H1 (cell line): ENCODE data around the gene FGF13.

Source experiments
- CBX5 ChIP-seq: fragments of 300-800, 300-1000 bp; sonication (generic); IDR thresholded peaks from 2 replicates; pipeline ENCODE4 v1.7.1; 2016; ENCODE audit warnings: antibody characterized with exemption, low read length, low read depth
- CHD1 ChIP-seq: IDR thresholded peaks from 2 replicates; pipeline ENCODE4 v1.6.1; 2012; ENCODE audit warnings: low read depth, low read length, improper control_type of control experiment
- EP300 ChIP-seq, 2 experiments: IDR thresholded peaks; 1 replicate in 1 of 2; 2 replicates in 1 of 2; pipeline ENCODE4 v1.6.1; 2011 to 2012; ENCODE audit warnings: low read depth in 2 of 2, low read length in 2 of 2, mild to moderate bottlenecking in 2 of 2, borderline replicate concordance in 1 of 2, inconsistent platforms in 1 of 2, moderate library complexity in 1 of 2
- EZH2 ChIP-seq: fragments of 200-600 bp; sonication (generic); IDR thresholded peaks from 2 replicates; pipeline ENCODE4 v1.7.1; 2012; ENCODE audit warnings: low read depth, mild to moderate bottlenecking, moderate library complexity, low read length, inconsistent platforms; ENCODE audit not compliant: severe bottlenecking
- MAFK ChIP-seq: IDR thresholded peaks from 2 replicates; pipeline ENCODE4 v1.6.1; 2012; ENCODE audit warnings: low read depth, mild to moderate bottlenecking, improper control_type of control experiment, low read length
- PHF8 ChIP-seq: fragments of 200-600 bp; sonication (generic); conservative IDR thresholded peaks from 2 replicates; pipeline ENCODE4 v1.7.1; 2012; ENCODE audit warnings: low read depth, mild to moderate bottlenecking, inconsistent platforms, low read length, moderate library complexity
- RXRA ChIP-seq: IDR thresholded peaks from 2 replicates; pipeline ENCODE4 v1.6.1; 2011; ENCODE audit warnings: low read depth, mild to moderate bottlenecking, low read length, moderate library complexity; ENCODE audit not compliant: insufficient read depth
- YY1 ChIP-seq: IDR thresholded peaks from 2 replicates; pipeline ENCODE4 v1.6.1; 2011; ENCODE audit warnings: low read depth, mild to moderate bottlenecking, low read length
- ZNF274 ChIP-seq: IDR thresholded peaks from 2 replicates; pipeline ENCODE4 v1.7.0; 2012; ENCODE audit warnings: low read length, borderline replicate concordance; ENCODE audit errors: extremely low read depth
- TF ChIP-seq, protein P1 (sequence below), 3 experiments: IDR thresholded peaks; 1 replicate in 2 of 3; 2 replicates in 1 of 3; pipeline versions ENCODE4 v1.5.1 to v1.6.1; 2011; ENCODE audit warnings: low read length in 3 of 3, mild to moderate bottlenecking in 3 of 3, inconsistent platforms in 2 of 3, low read depth in 1 of 3, moderate library complexity in 1 of 3; ENCODE audit not compliant: insufficient read depth in 1 of 3; ENCODE audit errors: control extremely low read depth in 1 of 3
- TF ChIP-seq, protein P2 (sequence below): IDR thresholded peaks from 2 replicates; pipeline ENCODE4 v1.6.1; 2012; ENCODE audit warnings: low read length, inconsistent platforms
- TF ChIP-seq, protein P3 (sequence below): IDR thresholded peaks from 2 replicates; pipeline ENCODE4 v1.6.1; 2012; ENCODE audit warnings: inconsistent platforms

DNA sequence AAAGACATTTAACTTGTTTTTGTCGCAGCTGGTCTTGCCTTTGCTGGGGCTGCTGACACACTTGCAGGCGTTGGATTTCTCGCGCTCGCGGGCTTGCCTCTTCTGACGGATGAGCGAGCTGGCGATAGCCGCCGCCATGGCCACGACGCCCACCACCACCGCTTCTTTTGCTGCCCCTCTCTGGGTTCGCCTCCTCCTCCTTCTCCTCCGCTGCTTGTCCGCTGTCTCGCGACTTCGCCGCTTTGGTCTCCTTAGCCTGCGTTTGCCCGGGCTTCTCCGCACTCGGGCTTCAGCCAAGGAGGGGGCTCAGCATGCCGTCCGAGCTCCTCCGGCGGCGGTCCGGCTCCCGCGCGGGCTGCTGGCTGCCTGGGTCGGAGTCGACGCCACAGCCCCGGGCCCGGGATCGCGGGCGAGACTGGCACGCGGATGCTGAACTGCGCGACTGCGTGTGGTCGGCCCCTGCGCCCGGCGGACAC is 613 bp downstream of the FGF13 start:
- TF ChIP-seq, protein P1, sequence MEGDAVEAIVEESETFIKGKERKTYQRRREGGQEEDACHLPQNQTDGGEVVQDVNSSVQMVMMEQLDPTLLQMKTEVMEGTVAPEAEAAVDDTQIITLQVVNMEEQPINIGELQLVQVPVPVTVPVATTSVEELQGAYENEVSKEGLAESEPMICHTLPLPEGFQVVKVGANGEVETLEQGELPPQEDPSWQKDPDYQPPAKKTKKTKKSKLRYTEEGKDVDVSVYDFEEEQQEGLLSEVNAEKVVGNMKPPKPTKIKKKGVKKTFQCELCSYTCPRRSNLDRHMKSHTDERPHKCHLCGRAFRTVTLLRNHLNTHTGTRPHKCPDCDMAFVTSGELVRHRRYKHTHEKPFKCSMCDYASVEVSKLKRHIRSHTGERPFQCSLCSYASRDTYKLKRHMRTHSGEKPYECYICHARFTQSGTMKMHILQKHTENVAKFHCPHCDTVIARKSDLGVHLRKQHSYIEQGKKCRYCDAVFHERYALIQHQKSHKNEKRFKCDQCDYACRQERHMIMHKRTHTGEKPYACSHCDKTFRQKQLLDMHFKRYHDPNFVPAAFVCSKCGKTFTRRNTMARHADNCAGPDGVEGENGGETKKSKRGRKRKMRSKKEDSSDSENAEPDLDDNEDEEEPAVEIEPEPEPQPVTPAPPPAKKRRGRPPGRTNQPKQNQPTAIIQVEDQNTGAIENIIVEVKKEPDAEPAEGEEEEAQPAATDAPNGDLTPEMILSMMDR (IDR thresholded peaks at IDR 0.05; ENCODE audit: control extremely low read depth in 1 of 3, insufficient read depth in 1 of 3, low read depth in 1 of 3, low read length in 3 of 3): no peak
- TF ChIP-seq RXRA: no peak
- TF ChIP-seq MAFK: no peak
- no peak for TF ChIP-seq EP300 (IDR thresholded peaks at IDR 0.05; ENCODE audit: borderline replicate concordance in 1 of 2, low read depth in 2 of 2, low read length in 2 of 2)
- TF ChIP-seq EZH2: no peak
- TF ChIP-seq, protein P2, sequence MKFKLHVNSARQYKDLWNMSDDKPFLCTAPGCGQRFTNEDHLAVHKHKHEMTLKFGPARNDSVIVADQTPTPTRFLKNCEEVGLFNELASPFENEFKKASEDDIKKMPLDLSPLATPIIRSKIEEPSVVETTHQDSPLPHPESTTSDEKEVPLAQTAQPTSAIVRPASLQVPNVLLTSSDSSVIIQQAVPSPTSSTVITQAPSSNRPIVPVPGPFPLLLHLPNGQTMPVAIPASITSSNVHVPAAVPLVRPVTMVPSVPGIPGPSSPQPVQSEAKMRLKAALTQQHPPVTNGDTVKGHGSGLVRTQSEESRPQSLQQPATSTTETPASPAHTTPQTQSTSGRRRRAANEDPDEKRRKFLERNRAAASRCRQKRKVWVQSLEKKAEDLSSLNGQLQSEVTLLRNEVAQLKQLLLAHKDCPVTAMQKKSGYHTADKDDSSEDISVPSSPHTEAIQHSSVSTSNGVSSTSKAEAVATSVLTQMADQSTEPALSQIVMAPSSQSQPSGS: no peak
- TF ChIP-seq CHD1: no peak
- no peak for TF ChIP-seq ZNF274
- TF ChIP-seq PHF8: 0 out of 2 replicates have a peak, but pooled peaks have one; percentile 27
- TF ChIP-seq, protein P3, sequence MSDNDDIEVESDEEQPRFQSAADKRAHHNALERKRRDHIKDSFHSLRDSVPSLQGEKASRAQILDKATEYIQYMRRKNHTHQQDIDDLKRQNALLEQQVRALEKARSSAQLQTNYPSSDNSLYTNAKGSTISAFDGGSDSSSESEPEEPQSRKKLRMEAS: no peak
- no peak for TF ChIP-seq CBX5
- no peak for TF ChIP-seq YY1
